CD4-positive, alpha-beta T cell treated with Interleukin-1 beta for 1 hour (primary cell): ENCODE measurements around the gene HDGF.

Source experiments
- DNase-seq, 2 donors: peaks; one replicate each; pipeline ENCODE4 v3.0.0-alpha.2; 2020 to 2022

Gene HDGF

GRCh38 chr1:156745881-156746280 lies 5.6 kb downstream of the HDGF start:
- no peak for DNase-seq

- no peak for DNase-seq
These were observed 6.6 kb downstream of the HDGF start for GRCh38 chr1:156744786-156745419.

- no peak for DNase-seq
These were observed 7.1 kb downstream of the HDGF start for GRCh38 chr1:156744344-156744743.

- DNase-seq = no peak
These were observed 7.8 kb downstream of the HDGF start for GRCh38 chr1:156743367-156744302.

- no peak for DNase-seq
These were observed 8.7 kb downstream of the HDGF start for GRCh38 chr1:156742801-156743200.

GRCh38 chr1:156742017-156742416 lies 9.5 kb downstream of the HDGF start:
- DNase-seq = no peak

- no peak for DNase-seq
These were observed 9.9 kb downstream of the HDGF start for GRCh38 chr1:156741481-156741983.

- DNase-seq = peak; percentile 99
These were observed 10.6 kb downstream of the HDGF start, which contains the start of gene MRPL24 for GRCh38 chr1:156740741-156741480. Gene MRPL24, minus strand, starts transcription at chr1:156741088. Its CDS starts 2,384 bp downstream, at chr1:156738704.

- no peak for DNase-seq
These were observed 11.2 kb downstream of the HDGF start for GRCh38 chr1:156740237-156740740.

GRCh38 chr1:156738916-156739315 lies 12.6 kb downstream of the HDGF start:
- no peak for DNase-seq

GRCh38 chr1:156738407-156738806 lies 13.1 kb downstream of the HDGF start:
- DNase-seq = no peak

- DNase-seq = no peak
These were observed 17.4 kb downstream of the HDGF start for GRCh38 chr1:156733989-156734584.

GRCh38 chr1:156728599-156729462 lies 22.6 kb downstream of the HDGF start, which contains the start of gene ISG20L2:
Gene ISG20L2, minus strand, starts transcription at chr1:156728766. Its CDS starts 1,114 bp downstream, at chr1:156727652.
- DNase-seq = peak; percentile 96 to 97

GRCh38 chr1:156727926-156728598 lies 23.4 kb downstream of the HDGF start, which contains the start of gene METTL25B:
Gene METTL25B, plus strand, starts transcription at chr1:156728469. Its CDS starts 636 bp downstream, at chr1:156729105.
- DNase-seq = peak; percentile 78 to 80

- no peak for DNase-seq
These were observed 24.0 kb downstream of the HDGF start for GRCh38 chr1:156727492-156727891.

- DNase-seq = peak; percentile 46 to 60
These were observed 24.8 kb downstream of the HDGF start for GRCh38 chr1:156726549-156727226.

- DNase-seq = peak; percentile 80 to 84
These were observed 25.7 kb downstream of the HDGF start for GRCh38 chr1:156725683-156726280.

GRCh38 chr1:156721535-156721934 lies 29.9 kb downstream of the HDGF start:
- DNase-seq = no peak

- DNase-seq = no peak
These were observed 30.3 kb downstream of the HDGF start for GRCh38 chr1:156721131-156721530.
